EL (cell line): ENCODE results near the gene ACAT2.
"Not testable (repeated sequence)": the region's sequence is repeated elsewhere in the genome, so short reads cannot be mapped to it uniquely, and the experiment has no call there.

Experiments
- DNase-seq: peaks from one replicate; pipeline ENCODE4 v3.0.0-alpha.2; 2016

ACAT2 gene

DNA sequence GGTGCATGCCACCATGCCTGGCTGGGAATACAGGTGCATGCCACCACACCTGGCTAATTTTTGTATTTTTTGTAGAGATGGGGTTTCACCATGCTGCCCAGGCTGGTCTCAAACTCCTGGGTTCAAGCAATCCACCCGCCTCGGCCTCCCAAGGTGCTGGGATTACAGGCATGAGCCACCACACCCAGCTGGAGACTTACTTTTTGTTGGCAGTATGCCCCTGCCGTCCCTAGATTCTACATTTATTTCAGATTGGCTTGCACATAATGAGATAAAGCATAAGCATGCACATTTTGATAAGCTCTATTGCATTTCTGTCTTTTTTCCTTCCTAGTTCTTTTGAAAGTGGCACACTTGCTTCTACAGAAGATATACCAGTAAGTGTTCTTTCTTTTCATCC, 54.9 kb downstream of the ACAT2 start:
- not testable (repeated sequence) for DNase-seq

DNA sequence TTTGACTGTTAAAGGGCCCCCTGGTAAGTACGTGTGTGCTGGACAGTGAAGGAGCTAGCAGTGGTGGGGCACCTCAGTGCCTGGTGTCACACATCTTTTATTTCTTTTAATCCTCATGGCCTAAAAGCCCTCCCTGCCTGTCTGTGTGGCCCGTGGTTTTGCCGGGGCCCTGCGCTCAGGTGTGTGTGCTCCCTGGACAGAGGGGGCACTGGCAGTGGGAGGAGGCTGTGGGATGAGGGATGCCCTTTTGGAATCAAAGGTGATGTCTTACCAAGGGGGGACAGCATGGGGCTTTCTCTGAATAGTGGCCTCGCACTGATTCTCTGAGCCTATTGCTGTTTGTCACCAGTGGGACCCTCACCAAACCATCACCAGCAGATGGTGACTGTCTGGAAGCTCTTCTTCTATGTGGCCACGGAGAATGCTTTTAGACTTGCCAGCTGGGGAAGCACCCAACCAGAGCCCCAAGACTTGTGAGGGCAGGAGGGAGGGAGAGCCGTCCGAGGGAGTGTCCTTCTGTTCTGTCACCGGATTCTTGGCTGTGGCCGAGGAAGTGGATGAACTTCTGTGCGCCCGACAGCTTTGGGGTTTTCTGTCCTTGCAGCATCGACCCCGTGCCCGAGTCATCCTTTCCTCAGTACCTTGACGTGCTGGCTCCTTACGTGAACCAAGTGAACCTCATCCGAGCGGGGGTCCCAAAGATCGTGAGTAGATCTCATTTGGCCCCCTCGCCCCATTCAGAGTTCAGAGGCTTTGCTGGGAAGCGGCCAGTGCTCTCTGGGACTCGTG, 56.3 kb downstream of the ACAT2 start:
- no peak for DNase-seq

DNA sequence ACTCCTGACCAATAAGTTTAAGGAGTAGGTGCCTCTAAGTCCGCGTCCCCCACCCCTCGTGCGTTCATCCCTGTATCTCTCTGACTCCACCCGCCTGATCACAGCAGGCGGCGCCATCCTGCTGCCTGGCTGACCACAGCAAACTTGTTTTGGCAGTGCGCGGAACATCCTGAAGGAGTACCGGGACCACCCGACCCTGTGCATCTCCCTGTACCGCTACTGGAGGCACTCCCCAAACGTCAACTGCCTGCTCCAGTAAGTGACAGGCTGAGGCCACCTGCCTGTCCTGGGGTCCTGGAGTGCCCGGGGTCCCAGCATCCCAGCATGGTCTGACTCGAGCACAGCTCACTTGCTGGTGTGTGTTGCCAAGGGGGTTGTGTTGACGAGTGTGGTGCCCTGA, 57.3 kb downstream of the ACAT2 start:
- no peak for DNase-seq

DNA sequence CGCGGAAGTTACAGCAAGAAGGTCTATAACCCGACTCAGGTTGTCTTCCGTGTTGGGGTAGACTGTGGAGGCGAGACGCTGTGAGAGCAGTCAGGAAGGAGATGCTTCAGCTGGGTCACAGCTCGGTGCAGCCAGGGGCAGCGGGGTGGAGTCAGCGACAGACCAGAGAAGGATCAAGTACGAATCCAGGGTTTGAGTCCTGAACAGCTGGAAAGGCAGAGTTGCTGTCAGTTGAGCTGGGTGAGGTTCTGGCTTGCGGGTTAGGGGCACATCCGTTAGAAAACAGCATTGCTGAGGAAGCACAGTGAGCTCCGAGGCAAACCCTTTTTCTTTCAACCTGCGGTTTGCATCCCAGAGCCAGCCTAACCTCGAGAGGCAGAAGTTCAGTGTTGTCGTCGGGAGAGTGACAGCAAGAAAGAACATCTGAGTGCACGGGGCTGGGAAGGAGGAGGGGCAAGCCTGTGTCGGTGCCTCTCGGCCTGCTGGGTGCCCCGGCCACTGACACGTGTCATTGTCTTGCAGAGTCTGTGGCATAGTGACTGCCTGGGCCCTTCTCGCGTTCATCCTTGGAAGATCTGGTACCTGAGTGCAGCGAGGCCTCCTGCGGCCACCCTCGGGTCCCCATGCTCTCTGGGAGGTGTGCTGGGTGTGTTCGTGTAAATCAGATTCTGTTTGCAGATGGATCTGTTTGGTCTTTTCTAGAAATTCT, 58.2 kb downstream of the ACAT2 start:
- DNase-seq = no peak

DNA sequence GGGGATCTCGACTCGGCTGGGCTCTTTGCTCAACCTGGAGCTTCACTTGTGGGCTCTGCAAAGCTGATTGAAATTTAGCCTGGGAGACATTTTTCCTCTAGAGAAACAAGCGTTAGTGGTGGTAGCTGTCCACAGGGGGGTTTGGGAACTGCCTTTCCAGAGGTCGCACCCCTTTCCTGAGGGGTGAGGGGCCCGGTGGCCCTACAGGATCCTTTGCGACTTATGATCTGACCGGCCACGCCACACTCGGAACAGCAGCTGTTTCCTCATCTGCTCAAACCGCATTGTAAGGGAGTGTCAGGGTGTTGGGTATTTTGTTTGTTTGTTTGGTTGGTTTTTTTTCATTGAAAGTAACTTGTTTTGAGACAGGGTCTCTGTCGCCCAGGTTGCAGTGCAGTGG, 59.3 kb downstream of the ACAT2 start:
- DNase-seq = no peak

DNA sequence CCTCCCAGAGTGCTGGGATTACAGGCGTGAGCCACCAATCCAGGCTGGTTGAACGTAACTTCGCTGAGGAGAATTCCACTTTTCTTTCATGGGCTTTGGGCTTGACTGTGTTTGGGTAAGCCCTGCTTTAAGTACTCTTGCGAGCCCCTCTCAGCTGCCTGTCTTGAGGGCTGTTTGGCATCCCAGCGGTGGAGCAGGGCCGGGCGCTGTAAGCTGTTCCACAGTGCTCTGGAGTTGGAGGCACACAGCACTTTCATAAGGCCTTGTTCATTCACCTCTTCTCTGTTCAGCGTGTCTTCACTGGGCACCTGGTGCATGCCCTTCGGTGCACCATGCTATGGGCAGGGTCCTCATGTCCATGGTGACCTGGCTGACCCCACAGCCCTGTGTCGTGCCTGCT, 59.9 kb downstream of the ACAT2 start:
- no peak for DNase-seq

DNA sequence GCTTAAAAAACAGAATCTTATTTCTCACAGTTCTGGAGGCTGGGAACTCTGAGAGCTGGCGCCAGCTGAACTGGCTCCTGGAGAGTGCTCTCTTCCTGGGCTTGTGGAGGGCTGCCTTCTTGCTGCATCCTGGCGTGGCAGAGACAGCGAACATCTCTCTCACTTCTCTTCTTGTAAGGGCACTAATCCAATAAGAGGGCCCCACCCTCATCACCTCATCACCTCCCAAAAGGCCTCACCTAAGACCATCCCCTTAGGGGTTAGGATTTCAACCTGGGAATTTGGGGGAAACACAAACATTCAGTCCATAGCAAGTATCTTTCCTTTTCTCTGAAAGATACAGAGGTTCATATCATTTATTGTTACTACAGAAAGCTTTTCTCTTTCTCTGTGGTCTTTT, 62.1 kb downstream of the ACAT2 start:
- no peak for DNase-seq

DNA sequence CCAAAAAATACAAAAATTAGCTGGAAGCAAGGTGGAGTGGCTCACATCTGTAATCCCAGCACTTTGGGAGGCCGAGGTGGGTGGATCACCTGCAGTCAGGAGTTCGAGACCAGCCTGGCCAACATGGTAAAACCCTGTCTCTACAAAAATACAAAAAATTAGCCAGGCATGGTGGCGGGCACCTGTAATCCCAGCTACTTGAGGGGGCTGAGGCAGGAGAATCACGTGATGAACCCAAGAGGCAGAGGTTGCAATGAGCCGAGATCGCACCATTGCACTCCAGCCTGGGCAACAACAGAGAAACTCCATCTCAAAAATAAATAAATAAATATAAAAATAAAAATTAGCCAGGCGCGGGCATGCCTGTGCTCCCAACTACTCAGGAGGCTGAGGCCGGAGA, 62.8 kb downstream of the ACAT2 start:
- not testable (repeated sequence) for DNase-seq

DNA sequence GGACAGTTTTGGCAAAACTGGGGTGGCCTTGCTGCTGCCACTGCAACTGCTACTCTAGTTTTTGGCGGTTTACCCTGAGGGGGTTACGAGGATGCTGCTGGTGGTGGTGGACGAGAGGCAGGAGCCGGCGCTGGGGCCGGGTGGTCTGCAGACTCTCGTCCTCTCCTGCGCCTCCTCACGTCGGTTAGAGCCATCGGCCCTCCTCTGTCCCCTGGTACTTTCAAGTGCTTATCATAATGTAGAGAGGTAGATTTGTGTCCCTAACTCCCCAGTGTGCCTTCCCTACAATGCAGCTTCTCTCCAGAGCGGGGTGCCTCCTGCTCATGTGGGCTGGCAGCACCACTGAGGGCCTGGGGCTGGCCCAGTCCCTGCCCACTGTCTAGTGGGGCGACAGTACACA, 64.2 kb downstream of the ACAT2 start:
- no peak for DNase-seq

DNA sequence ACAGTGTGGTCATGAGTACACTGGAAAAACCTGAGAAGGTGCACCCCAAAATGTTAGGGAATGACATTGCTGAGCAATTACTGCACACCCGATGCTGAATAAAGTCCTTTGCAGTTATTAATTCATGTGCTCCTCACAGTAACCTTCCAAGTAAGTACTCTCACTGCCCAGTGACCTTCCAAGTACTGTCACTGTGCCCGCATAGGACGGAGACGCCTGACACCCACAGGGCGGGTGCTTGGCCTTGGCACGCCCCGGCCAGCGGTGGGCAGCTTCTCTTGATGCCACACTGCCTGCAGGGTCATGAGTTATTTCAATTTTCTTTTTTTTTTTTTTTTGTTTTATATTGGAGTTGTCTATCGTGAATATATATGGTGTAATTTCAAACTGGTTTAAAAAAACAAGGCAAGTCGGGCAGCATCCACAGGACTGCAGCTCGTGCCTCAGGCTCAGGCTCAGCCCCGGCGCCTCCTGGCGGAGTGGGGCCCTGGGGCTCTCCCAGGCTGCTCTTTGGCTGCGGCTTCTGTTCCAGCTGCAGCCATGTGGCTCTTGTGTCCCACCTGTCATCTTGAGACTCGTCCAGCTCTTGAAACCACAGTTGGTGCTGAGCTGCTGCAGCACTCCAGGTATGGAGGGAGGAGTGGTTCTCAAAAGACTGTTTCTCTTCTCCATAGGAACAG, 65.3 kb downstream of the ACAT2 start:
- DNase-seq = no peak

DNA sequence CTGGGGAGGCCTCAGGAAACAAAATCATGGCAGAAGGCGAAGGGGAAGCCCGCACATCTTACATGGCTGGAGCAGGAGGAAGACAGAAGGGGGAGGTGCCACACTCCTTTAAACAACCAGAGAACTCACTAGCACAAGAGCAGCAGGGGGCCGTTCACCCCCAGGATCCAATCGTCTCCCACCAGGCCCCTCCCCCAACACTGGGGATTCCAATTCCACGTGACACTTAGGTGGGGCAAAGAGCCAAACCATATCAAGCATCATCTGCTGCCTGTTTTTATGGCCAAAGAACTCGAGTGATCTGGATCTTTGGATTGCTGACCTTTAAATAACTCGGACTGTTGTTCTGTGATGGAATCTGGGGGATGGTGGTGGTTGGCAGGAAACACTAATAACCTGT, 66.2 kb downstream of the ACAT2 start:
- peak; percentile 15 for DNase-seq
